K562 (cell line): ENCODE measurements around the gene SPPL3.
A peak's percentile ranks its signal among the peaks of the same experiment; 100 is the strongest.

ENCODE experiments used
- ARNT ChIP-seq, 2 experiments: fragments of 450-650 bp; IDR thresholded peaks; 2 replicates each; pipeline ENCODE4 v1.6.1; 2016; ENCODE audit warnings: mild to moderate bottlenecking in 1 of 2
- CEBPB ChIP-seq: fragments of 450-650 bp; IDR thresholded peaks from 2 replicates; pipeline ENCODE4 v1.6.1; 2016; ENCODE audit warnings: missing genetic modification characterization, missing compliant biosample characterization
- CEBPZ ChIP-seq: fragments of 150-350 bp; IDR thresholded peaks from 2 replicates; pipeline ENCODE4 v1.6.1; 2014; ENCODE audit warnings: low read depth, mild to moderate bottlenecking, low read length, borderline replicate concordance
- CTCF ChIP-seq, 3 experiments: IDR thresholded peaks in 2 of 3; conservative IDR thresholded peaks in 1 of 3; 2 replicates each; pipeline ENCODE4 v1.5.1; 2011 to 2012; ENCODE audit warnings: low read length in 3 of 3, mild to moderate bottlenecking in 3 of 3, control low read depth in 2 of 3, improper control_type of control experiment in 1 of 3, inconsistent platforms in 1 of 3, low read depth in 1 of 3, mixed read lengths in 1 of 3, moderate library complexity in 1 of 3; ENCODE audit not compliant: insufficient read depth in 2 of 3
- CTCFL ChIP-seq: IDR thresholded peaks from 2 replicates; pipeline ENCODE4 v1.6.1; 2011; ENCODE audit warnings: borderline replicate concordance, low read depth, mild to moderate bottlenecking, moderate library complexity, low read length; ENCODE audit not compliant: insufficient read depth, poor library complexity, severe bottlenecking
- IRF1 ChIP-seq: sonication (generic); formaldehyde crosslinking; IDR thresholded peaks from 2 replicates; pipeline ENCODE4 v1.8.0; 2022; ENCODE audit warnings: missing genetic modification reagents, mild to moderate bottlenecking, borderline replicate concordance
- POLR2AphosphoS2 ChIP-seq: IDR thresholded peaks from 2 replicates; pipeline ENCODE4 v1.6.1; 2012; ENCODE audit warnings: low read length, improper control_type of control experiment
- RAD21 ChIP-seq, 2 experiments: fragments of 250-450 bp in 1 of 2; fragments of 450-650 bp in 1 of 2; sonication (Bioruptor Pico) in 1 of 2; formaldehyde crosslinking in 1 of 2; IDR thresholded peaks in 1 of 2; conservative IDR thresholded peaks in 1 of 2; 2 replicates each; pipeline versions ENCODE4 v1.4.0 to v1.8.0; 2020 to 2022; ENCODE audit warnings: mild to moderate bottlenecking in 2 of 2, moderate library complexity in 1 of 2
- RNF2 ChIP-seq: sonication (generic); IDR thresholded peaks from 2 replicates; pipeline ENCODE4 v1.6.1; 2016
- SIN3A ChIP-seq, 2 experiments: fragments of 150-350 bp in 1 of 2; IDR thresholded peaks; 2 replicates each; pipeline ENCODE4 v1.6.1; 2011 to 2016; ENCODE audit warnings: borderline replicate concordance in 2 of 2, low read depth in 2 of 2, low read length in 2 of 2, mild to moderate bottlenecking in 2 of 2, moderate library complexity in 2 of 2; ENCODE audit not compliant: control insufficient read depth in 1 of 2
- ZNF165 ChIP-seq: fragments of 250-450 bp; sonication (Bioruptor Pico); IDR thresholded peaks from 2 replicates; pipeline ENCODE4 v1.4.0; 2020; ENCODE audit warnings: borderline replicate concordance
- TF ChIP-seq, protein P1 (sequence below), 2 experiments: fragments of 450-650 bp; formaldehyde crosslinking in 1 of 2; IDR thresholded peaks; 2 replicates each; pipeline versions ENCODE4 v1.4.0 to v1.6.1; 2014 to 2020; ENCODE audit warnings: mild to moderate bottlenecking in 2 of 2, borderline replicate concordance in 1 of 2, low read depth in 1 of 2
- TF ChIP-seq, protein P2 (sequence below): IDR thresholded peaks from 2 replicates; pipeline ENCODE4 v1.6.1; 2014; ENCODE audit warnings: antibody characterized with exemption

- TF ChIP-seq CTCF (IDR thresholded peaks at IDR 0.05 in 2 of 3, conservative IDR thresholded peaks at IDR 0.05 in 1 of 3; ENCODE audit: insufficient read depth in 2 of 3, low read depth in 1 of 3, low read length in 3 of 3) = 0 out of 6 replicates have a peak, but pooled peaks of 1 of the 3 experiments have one; percentile 19
- TF ChIP-seq, protein P1, sequence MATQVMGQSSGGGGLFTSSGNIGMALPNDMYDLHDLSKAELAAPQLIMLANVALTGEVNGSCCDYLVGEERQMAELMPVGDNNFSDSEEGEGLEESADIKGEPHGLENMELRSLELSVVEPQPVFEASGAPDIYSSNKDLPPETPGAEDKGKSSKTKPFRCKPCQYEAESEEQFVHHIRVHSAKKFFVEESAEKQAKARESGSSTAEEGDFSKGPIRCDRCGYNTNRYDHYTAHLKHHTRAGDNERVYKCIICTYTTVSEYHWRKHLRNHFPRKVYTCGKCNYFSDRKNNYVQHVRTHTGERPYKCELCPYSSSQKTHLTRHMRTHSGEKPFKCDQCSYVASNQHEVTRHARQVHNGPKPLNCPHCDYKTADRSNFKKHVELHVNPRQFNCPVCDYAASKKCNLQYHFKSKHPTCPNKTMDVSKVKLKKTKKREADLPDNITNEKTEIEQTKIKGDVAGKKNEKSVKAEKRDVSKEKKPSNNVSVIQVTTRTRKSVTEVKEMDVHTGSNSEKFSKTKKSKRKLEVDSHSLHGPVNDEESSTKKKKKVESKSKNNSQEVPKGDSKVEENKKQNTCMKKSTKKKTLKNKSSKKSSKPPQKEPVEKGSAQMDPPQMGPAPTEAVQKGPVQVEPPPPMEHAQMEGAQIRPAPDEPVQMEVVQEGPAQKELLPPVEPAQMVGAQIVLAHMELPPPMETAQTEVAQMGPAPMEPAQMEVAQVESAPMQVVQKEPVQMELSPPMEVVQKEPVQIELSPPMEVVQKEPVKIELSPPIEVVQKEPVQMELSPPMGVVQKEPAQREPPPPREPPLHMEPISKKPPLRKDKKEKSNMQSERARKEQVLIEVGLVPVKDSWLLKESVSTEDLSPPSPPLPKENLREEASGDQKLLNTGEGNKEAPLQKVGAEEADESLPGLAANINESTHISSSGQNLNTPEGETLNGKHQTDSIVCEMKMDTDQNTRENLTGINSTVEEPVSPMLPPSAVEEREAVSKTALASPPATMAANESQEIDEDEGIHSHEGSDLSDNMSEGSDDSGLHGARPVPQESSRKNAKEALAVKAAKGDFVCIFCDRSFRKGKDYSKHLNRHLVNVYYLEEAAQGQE (IDR thresholded peaks at IDR 0.05; ENCODE audit: borderline replicate concordance) = 0 out of 2 replicates have a peak, but pooled peaks have one; percentile 17
- TF ChIP-seq, protein P1 (CRISPR knock-in tag; IDR thresholded peaks at IDR 0.05; ENCODE audit: low read depth) = no peak
- TF ChIP-seq CEBPZ = no peak
- no peak for TF ChIP-seq ZNF165 (CRISPR knock-in tag)
- TF ChIP-seq CTCFL = no peak
- TF ChIP-seq RNF2 = no peak
- TF ChIP-seq RAD21 (CRISPR knock-in tag; conservative IDR thresholded peaks at IDR 0.05 in 1 of 2, IDR thresholded peaks at IDR 0.05 in 1 of 2) = no peak
- no peak for TF ChIP-seq SIN3A (IDR thresholded peaks at IDR 0.05; ENCODE audit: borderline replicate concordance in 2 of 2, control insufficient read depth in 1 of 2, low read depth in 2 of 2, low read length in 2 of 2)
- TF ChIP-seq, protein P2, sequence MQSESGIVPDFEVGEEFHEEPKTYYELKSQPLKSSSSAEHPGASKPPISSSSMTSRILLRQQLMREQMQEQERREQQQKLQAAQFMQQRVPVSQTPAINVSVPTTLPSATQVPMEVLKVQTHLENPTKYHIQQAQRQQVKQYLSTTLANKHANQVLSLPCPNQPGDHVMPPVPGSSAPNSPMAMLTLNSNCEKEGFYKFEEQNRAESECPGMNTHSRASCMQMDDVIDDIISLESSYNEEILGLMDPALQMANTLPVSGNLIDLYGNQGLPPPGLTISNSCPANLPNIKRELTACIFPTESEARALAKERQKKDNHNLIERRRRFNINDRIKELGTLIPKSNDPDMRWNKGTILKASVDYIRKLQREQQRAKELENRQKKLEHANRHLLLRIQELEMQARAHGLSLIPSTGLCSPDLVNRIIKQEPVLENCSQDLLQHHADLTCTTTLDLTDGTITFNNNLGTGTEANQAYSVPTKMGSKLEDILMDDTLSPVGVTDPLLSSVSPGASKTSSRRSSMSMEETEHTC = no peak
- no peak for TF ChIP-seq IRF1
- no peak for TF ChIP-seq POLR2AphosphoS2
- no peak for TF ChIP-seq ARNT (IDR thresholded peaks at IDR 0.05)
- TF ChIP-seq CEBPB (tag) = no peak
Measured at GRCh38 chr12:120775862-120776552, 128.2 kb downstream of the SPPL3 start.
